SK-N-MC (cell line): ENCODE measurements around the gene CXCL6.

ENCODE experiments used
- EZH2 ChIP-seq: fragments of 200-600 bp; sonication (generic); IDR thresholded peaks from one replicate; pipeline ENCODE4 v1.6.1; 2017; ENCODE audit warnings: antibody characterized with exemption
- FOXP2 ChIP-seq: optimal IDR thresholded peaks from 2 replicates; pipeline ENCODE3; 2011; ENCODE audit warnings: mild to moderate bottlenecking, moderate library complexity; ENCODE audit not compliant: insufficient read depth; ENCODE audit errors: extremely low read length, control extremely low read depth
- POLR2AphosphoS5 ChIP-seq: IDR thresholded peaks from 2 replicates; pipeline ENCODE4 v1.6.1; 2012; ENCODE audit warnings: mild to moderate bottlenecking, low read depth, low read length, borderline replicate concordance

DNA sequence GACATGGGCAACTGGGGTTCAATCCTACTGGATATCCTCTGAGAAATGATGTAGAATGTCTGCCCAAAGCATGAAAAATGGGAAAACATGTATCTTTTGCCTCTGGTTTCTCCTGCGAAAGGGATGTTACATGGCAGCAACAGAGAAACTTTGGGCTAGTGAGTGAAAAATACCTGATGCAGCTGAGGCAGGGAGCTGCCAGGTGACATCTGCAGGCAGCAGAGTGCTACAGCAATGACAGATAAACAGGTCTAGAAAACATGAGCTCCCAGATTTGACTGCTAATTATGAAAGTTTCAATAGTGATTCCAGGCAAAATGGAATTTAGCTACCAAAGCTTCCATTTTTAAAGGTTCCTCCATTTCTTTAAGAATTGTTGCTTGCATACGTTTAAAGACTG is 27.9 kb downstream of the CXCL6 start:
- TF ChIP-seq POLR2AphosphoS5 (no peak), EZH2 (no peak), FOXP2 (no peak)
